Erythroblast (primary cell): ENCODE results near the gene NCCRP1.

ENCODE experiments used
- DNase-seq, 2 experiments: peaks; one replicate each; lab custom pipeline; 2025; lab: John Stamatoyannopoulos, UW
- GATA1 ChIP-seq: IDR thresholded peaks from 2 replicates; pipeline ENCODE4 v1.6.1; 2011; ENCODE audit warnings: low read depth, mild to moderate bottlenecking, control low read depth, low read length, moderate library complexity
- POLR2A ChIP-seq: IDR thresholded peaks from 2 replicates; pipeline ENCODE4 v1.6.1; 2011; ENCODE audit warnings: mild to moderate bottlenecking, low read length

Gene NCCRP1

DNA sequence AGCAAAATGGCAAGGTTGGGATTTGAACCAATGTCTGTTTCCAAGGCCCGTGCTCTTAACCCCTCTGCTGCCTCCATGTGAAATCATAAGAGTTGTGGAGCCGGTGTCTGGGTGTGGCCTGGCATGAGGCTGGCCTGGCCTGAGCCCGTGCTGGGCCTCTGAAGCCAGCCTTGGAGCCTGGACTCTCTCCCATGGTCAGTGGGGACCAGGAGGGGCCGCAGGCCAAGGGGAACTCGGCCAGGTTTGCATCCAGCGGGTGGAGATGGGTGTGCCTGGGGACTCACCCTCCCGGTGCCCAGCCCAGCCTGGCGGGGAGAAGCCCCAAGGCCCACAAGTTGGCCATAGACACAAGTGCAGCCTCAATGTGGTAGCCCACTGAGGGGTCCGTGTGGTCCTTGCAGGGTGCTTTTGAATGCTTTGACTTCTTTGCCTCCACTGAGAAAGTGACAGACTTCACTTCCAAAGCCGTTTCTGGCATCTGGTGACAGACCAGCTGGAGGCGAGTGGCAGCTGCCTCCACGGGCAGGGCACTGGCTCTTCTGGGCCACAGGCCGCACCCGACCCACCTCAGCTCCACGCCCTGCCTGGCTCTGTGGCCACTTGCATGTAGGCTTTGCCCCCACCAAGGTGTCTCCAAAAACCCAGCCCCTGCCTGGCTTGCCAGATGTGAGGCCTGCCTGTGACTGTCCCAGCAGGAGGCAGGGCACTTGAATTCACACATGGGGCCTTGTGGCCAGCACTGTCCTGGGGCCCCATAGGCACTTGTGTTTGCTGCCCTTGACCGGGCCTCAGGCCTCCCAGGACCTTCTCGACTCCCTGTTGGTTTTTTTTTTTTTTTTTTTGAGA lies 26.2 kb upstream of the NCCRP1 start:
- DNase-seq, result no peak
- TF ChIP-seq GATA1, result no peak
- TF ChIP-seq POLR2A, result no peak

DNA sequence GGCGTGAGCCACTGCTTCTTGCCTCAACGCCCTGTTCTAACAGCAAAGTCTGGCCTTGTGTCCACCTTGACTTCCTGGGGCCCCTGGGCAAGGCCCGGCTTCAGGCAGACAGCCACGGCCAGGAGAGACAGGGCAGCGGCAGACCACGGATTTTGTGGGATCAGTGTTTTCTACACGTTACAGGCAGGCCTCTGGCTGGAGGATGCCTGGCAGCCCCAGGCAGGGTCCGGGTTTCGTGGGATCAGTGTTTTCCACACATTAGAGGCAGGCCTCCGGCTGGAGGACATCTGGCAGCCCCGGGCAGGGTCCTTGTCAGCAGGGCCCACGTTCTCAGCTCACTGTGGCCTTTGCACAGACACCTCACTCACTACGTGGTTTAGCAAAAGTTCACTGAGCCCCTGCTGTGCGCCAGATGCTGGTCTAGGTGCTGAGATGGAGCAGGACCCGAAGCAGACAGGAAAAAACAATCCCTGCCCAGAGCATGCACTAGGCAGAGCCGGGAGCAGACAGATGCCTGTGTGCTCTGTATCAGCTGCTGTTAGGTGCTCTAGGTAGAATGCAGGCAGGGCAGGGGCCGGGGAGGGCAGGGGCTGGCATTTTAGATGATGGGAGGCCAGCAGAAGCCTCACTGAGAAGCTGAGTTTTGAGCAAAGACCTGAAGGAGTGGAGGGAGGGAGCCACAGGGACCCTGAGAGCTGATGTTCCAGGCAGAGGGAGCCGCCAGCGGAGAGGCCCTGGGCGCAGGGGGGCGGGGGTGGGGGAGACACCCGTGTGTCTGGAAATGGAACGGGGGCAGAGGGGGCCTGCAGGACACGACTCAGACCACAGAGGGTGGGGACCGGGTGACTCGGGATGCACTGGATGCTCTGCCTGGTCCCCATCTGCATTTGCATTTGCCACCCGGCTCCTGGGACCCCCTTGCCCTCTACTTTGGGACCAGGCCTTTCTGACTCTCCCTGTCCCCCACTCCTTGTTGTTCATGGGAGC lies 25.0 kb upstream of the NCCRP1 start:
- no peak for DNase-seq
- TF ChIP-seq POLR2A (no peak), GATA1 (no peak)

DNA sequence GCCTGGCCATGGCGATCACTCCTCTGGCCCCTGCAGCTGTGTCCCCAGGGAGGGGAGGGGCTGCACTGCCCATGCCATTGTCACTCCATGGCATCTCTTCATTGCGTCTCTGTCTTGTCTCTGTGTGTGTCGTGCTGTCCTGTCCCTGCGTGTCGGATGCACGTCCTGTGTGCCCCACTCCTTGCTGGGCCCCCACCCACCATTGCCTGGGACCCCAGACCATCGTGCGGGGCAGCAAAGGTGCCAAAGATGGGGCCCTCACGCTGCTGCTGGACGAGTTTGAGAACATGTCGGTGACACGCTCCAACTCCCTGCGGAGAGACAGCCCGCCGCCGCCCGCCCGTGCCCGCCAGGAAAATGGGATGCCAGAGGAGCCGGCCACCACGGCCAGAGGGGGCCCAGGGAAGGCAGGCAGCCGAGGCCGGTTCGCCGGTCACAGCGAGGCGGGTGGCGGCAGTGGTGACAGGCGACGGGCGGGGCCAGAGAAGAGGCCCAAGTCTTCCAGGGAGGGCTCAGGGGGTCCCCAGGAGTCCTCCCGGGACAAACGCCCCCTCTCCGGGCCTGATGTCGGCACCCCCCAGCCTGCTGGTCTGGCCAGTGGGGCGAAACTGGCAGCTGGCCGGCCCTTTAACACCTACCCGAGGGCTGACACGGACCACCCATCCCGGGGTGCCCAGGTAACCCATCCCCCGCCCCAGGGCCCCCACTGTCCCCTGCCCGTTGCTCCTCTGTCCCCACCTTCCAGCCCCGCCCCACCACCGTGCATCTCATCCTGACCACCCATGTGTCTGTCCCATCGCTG lies 23.9 kb upstream of the NCCRP1 start:
- no peak for TF ChIP-seq GATA1
- no peak for TF ChIP-seq POLR2A
- no peak for DNase-seq

DNA sequence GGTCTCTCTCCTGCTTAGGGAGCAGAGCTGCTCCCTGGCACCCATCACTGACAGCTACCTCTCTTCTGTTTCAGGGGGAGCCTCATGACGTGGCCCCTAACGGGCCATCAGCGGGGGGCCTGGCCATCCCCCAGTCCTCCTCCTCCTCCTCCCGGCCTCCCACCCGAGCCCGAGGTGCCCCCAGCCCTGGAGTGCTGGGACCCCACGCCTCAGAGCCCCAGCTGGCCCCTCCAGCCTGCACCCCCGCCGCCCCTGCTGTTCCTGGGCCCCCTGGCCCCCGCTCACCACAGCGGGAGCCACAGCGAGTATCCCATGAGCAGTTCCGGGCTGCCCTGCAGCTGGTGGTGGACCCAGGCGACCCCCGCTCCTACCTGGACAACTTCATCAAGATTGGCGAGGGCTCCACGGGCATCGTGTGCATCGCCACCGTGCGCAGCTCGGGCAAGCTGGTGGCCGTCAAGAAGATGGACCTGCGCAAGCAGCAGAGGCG lies 23.2 kb upstream of the NCCRP1 start:
- DNase-seq, result no peak
- no peak for TF ChIP-seq POLR2A
- no peak for TF ChIP-seq GATA1

DNA sequence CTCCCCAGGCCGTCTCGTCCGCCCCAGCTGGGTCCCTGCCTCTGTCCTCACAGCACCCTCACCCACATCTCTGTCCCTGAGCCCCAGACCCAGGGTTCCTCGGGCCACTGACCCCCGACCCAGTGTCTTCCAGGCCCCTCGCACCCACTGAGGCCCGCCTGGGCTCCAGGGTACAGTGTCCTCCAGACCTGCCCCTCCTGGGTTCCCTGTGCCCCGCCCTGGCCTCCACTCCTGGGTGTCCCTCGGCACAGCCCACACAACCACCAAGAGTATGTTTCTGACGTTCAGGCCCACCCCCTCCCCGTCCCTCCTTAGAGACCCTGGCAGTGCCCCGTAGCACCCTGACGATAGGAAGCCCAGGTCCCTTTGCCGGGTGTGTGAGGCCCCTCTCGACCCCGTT lies 22.6 kb upstream of the NCCRP1 start:
- TF ChIP-seq GATA1 (no peak), POLR2A (no peak)
- DNase-seq, result no peak

DNA sequence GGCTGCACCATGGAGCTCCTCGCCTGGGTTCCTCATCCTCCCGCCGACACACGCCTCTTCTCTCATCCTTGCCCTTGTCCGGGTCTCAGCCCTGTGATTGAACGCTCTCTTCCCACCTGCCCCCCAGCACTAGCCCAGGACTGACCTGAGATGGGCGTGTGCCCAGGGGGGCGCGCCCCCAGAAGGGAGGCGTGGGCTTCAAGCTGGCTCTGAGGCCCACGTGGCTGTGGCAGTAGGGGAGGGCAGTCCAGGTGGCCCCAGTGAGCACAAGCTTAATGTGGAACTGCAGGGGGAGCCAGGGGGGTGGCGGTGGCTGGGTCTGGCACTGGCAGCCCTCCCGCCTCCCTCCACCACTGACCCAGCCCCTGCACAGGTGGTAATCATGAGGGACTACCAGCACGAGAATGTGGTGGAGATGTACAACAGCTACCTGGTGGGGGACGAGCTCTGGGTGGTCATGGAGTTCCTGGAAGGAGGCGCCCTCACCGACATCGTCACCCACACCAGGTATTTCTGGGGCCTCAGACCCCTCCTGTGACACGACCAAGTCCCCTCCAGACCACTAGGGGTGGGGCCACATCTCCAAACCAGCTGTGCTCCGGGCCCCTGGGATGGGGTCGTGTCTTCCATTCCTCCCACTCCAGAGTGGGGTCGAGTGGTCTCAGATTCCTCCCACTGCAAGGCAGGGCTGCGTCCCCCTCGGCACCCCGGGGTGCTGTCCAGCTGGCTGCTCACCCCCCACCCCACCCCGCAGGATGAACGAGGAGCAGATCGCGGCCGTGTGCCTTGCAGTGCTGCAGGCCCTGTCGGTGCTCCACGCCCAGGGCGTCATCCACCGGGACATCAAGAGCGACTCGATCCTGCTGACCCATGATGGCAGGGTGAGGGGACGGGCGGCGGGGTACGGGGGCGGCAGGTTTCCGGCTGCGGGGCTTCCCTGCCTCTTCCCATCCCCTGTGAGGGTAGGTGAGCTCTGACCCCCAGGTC lies 21.9 kb upstream of the NCCRP1 start:
- DNase-seq, result no peak
- TF ChIP-seq POLR2A (no peak), GATA1 (no peak)

DNA sequence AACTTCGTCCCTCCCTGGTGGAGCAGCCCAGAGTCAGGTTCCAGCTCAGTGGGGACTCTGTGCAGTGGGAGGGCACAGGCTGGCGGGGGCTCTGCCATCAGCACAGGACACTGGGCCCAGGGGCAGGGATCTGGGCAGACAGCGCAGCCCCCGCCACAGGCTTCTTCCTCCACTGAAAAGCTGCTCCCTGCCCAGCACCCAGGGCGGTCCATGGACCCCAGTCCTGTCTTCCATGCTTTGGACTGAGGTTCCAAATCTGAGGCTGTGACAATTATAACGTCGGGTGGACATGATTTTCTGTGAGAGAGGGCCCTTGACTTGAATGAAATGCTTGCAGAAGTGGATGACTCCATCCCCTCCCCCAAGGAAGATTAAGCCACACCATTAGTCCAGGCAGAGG lies 21.2 kb upstream of the NCCRP1 start:
- DNase-seq, result no peak
- TF ChIP-seq GATA1 (no peak), POLR2A (no peak)

DNA sequence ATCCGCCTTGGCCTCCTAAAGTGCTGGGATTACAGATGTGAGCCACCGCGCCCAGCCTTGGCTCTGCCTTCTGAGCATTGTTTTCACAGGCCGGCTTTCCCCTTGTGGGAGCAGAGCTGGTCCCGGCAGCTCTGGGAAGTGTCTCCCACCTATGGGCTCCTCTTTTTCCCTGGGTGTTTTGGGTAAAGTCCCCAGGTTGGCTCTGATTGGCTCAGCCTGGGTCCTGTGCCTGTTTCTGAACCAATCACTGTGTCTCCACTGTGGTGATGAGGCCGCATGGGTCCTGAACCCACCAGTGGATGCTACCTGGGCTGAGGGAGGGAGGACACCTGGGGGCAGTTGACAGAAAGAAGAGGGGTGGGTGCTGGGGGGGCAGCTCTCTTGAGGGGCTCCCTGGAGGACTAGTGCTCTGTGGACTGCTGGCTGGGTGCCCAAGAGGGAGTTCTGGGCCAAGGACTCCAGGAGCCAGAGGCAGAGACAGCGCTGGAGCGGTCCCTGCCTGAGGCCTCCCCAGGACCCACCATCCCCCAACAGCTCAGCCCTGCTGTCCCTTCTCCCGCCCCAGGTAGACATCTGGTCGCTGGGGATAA lies 19.6 kb upstream of the NCCRP1 start:
- DNase-seq, result no peak
- TF ChIP-seq POLR2A (no peak), GATA1 (no peak)

DNA sequence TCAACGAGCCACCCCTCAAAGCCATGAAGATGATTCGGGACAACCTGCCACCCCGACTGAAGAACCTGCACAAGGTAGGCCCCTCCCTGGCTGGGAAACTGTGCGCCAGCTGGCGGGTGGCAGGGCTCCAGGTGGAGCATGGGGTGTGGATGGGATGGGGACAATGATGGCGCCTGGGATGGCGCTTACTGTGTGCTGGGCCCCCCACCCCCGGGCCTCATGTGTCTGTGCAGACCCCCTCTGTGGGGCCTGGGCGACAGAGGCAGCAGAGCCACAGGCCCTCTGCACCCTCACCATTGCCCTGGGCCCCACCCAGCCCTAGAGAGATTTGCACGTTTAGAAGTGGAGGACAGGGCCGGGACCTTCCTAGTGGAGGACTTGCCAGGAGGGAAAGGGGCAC lies 19.0 kb upstream of the NCCRP1 start:
- no peak for TF ChIP-seq POLR2A
- no peak for TF ChIP-seq GATA1
- no peak for DNase-seq

DNA sequence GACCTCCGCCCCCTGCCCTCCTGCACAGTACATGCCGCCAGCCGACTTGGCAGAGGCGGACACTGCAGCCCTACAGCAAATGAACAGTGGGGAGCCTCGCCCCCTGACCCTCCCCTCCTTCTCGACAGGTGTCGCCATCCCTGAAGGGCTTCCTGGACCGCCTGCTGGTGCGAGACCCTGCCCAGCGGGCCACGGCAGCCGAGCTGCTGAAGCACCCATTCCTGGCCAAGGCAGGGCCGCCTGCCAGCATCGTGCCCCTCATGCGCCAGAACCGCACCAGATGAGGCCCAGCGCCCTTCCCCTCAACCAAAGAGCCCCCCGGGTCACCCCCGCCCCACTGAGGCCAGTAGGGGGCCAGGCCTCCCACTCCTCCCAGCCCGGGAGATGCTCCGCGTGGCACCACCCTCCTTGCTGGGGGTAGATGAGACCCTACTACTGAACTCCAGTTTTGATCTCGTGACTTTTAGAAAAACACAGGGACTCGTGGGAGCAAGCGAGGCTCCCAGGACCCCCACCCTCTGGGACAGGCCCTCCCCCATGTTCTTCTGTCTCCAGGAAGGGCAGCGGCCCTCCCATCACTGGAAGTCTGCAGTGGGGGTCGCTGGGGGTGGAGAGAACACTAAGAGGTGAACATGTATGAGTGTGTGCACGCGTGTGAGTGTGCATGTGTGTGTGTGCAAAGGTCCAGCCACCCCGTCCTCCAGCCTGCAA lies 18.3 kb upstream of the NCCRP1 start:
- DNase-seq, result no peak
- TF ChIP-seq POLR2A, result no peak
- TF ChIP-seq GATA1, result no peak

DNA sequence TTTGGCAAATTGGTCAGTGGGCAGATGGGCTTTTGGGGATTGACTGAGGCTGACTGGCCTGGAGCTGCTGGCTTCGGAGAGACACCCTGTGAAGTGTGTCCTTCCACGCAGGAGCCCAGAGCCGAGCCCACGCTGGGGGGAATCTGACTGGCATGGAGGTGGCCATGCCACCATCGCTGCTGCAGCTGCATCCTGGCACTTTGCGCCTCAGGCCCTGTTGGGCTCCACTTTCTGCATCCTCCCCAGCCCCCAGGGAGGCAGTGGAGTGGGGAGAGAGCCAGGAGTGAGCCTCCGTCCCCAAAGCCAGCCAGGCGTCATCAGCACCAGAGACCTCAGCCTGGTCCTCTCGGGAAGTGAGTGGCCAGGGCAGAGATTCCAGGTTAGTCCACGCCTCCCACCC lies 17.0 kb upstream of the NCCRP1 start:
- TF ChIP-seq POLR2A (no peak), GATA1 (no peak)

More for the DNA sequence above, 17.0 kb upstream of the NCCRP1 start:
- DNase-seq, result no peak
